ENCODE results near the gene HIF1A.

Gene HIF1A

DNA sequence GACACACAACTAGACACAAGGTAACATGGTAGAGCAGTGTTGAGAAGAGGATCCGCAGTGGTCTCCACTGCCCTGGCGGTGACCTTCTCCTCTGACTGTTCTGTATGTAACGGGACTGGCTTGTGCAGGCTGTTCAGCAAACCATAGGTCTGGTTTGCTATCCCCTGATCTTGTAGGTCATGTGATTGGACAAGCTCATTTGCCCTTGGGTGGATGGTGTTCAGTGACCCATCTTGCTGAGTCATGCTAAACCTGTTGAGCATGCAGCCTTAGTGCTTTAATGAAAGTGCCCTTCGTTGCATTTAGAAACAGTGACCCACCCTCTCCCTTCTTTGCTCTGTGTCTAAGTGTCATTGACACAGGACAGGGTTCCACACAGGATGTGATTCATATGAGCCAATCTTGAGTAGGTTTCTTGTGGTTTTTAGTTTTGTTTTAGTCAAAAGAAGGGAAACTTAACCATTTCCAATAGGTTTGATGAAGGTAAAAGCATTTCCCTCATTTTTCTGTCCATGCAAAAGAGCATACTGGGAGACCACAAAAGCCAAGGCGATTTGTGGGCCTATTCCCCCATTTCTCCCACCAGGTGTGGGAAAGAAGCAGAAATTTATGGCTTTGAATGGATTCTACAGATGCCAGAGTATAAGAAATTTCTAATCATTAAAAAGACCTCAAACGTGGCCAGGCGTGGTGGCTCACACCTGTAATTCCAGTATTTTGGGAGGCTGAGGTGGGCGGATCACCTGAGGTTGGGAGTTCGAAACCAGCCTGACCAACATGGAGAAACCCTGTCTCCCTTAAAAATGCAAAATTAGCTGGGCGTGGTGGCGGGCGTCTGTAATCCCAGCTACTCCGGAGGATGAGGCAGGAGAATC, 32.6 kb upstream of the HIF1A start:
- Mint-ChIP-seq H3K9me3 (no peaks in the 10 kb centered on the region), H3K27me3 (no peaks in the 10 kb centered on the region), H3K4me3 (peak overlapping the region; percentile 70), H3K4me1 (ENCODE audit: low read depth) (peaks cover 72% of the 10 kb centered on the region), H3K36me3 (ENCODE audit: low read depth) (no peaks in the 10 kb centered on the region), H3K27ac (peak overlapping the region; percentile 97)

- H3K9me3 Mint-ChIP-seq = no peaks in the 10 kb centered on the region
- H3K27ac Mint-ChIP-seq = peak overlapping the region; percentile 97
- H3K4me1 Mint-ChIP-seq (ENCODE audit: low read depth) = peaks cover 72% of the 10 kb centered on the region
- no peaks in the 10 kb centered on the region for H3K27me3 Mint-ChIP-seq
- H3K4me3 Mint-ChIP-seq = peak overlapping the region; percentile 70
- no peaks in the 10 kb centered on the region for H3K36me3 Mint-ChIP-seq (ENCODE audit: low read depth)
Measured at GRCh38 chr14:61663312-61663979, 31.9 kb upstream of the HIF1A start.

DNA sequence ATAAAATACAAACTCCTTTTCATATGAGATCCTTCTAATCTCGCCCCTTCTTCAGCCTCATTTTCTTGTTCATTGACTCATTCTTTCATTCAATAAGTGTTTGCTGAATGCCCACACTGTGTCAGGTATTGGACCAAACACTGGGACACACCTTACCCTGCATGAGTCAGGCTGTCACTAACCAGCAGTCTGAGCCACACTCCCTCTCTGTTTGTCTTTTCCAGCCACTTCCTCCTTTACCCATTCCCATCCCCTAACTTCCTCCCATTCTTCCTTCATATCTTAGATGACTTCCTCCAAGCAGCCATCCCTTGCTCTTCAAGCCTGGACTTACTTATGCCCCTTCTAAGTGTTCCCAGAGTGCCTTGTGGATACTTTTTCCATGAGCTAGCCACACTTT, 27.0 kb upstream of the HIF1A start:
- Mint-ChIP-seq H3K36me3 (ENCODE audit: low read depth) (no peaks in the 10 kb centered on the region), H3K27ac (no peak overlapping the region), H3K4me1 (ENCODE audit: low read depth) (peaks cover 32% of the 10 kb centered on the region), H3K9me3 (no peaks in the 10 kb centered on the region), H3K27me3 (no peaks in the 10 kb centered on the region), H3K4me3 (no peak overlapping the region)

- no peaks in the 10 kb centered on the region for H3K27me3 Mint-ChIP-seq
- no peaks in the 10 kb centered on the region for H3K9me3 Mint-ChIP-seq
Measured at GRCh38 chr14:61670576-61670975, 24.7 kb upstream of the HIF1A start.

GRCh38 chr14:61671082-61671481, 24.2 kb upstream of the HIF1A start:
- no peaks in the 10 kb centered on the region for H3K27me3 Mint-ChIP-seq
- H3K9me3 Mint-ChIP-seq = no peaks in the 10 kb centered on the region
- no peak overlapping the region for H3K4me3 Mint-ChIP-seq
- peaks cover 10% of the 10 kb centered on the region for H3K4me1 Mint-ChIP-seq (ENCODE audit: low read depth)
- H3K36me3 Mint-ChIP-seq (ENCODE audit: low read depth) = no peaks in the 10 kb centered on the region
- H3K27ac Mint-ChIP-seq = no peak overlapping the region

More at GRCh38 chr14:61670576-61670975, 24.7 kb upstream of the HIF1A start:
- Mint-ChIP-seq H3K27ac (no peak overlapping the region), H3K4me3 (no peak overlapping the region), H3K4me1 (ENCODE audit: low read depth) (peaks cover 14% of the 10 kb centered on the region), H3K36me3 (ENCODE audit: low read depth) (no peaks in the 10 kb centered on the region)

DNA sequence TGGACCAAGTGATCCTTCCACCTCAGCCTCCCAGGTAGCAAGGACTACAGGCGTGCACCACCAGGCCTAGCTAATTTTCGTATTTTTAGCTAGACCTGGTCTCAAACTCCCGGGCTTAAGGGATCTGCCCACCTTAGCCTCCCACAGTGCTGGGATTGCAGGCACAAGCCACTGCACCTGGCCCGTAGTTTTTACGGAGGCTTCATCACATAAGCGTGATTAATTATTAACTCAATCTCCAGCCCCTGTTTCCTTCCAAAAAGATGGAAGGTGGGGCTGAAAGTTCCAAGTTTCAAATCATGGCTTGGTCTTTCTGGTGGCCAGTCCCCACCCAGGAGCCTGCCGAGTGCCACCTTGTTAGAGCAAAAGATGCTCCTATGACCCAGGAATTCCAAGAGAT, 22.5 kb upstream of the HIF1A start:
- Mint-ChIP-seq H3K9me3 (no peaks in the 10 kb centered on the region), H3K4me1 (ENCODE audit: low read depth) (peaks cover 10% of the 10 kb centered on the region), H3K36me3 (ENCODE audit: low read depth) (no peaks in the 10 kb centered on the region), H3K4me3 (no peak overlapping the region), H3K27me3 (no peaks in the 10 kb centered on the region), H3K27ac (no peak overlapping the region)

DNA sequence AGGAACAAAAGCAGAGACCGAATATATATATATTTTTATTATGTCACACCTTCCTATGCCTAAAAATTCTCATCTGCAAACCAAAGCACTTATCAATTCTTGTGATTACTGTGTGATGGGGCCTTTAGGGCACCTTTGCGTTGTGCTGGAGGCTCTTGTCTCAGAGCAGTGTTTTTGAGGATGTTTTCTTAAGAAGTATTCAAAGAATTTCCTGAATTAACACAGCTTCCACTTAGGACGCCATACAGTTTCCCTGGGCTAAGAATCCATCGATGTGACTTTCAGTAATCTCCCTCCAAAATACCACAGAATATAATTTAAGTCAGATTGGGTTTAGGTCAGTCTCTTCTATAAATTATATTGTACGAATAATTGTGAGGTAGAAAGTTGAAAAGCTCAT, 22.0 kb upstream of the HIF1A start:
- H3K9me3 Mint-ChIP-seq = no peaks in the 10 kb centered on the region
- no peaks in the 10 kb centered on the region for H3K36me3 Mint-ChIP-seq (ENCODE audit: low read depth)
- H3K27ac Mint-ChIP-seq = no peak overlapping the region

DNA sequence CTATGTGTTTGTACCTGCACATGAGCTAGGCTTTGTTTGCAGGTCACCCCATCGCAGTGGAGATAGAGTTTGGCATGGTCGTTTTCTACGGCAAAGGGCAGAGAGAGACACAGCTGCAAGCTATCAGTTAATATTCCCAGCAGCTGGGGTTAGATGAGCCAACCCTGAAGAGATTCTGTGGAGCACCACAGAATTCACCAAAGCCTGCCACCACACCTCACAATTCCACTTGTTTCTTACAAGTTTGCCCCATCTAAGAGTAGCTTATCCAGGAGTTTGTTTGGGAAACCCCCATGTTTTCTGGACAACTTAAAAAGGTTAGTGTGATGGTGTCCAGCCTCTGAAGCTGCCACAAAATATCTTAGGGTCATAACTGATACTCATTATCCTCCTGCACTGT, 20.0 kb upstream of the HIF1A start:
- H3K9me3 Mint-ChIP-seq = no peaks in the 10 kb centered on the region
- H3K4me1 Mint-ChIP-seq (ENCODE audit: low read depth) = peaks cover 10% of the 10 kb centered on the region
- H3K4me3 Mint-ChIP-seq = no peak overlapping the region
- H3K36me3 Mint-ChIP-seq (ENCODE audit: low read depth) = no peaks in the 10 kb centered on the region
- no peaks in the 10 kb centered on the region for H3K27me3 Mint-ChIP-seq
- no peak overlapping the region for H3K27ac Mint-ChIP-seq

More for the DNA sequence above, 22.0 kb upstream of the HIF1A start:
- H3K4me3 Mint-ChIP-seq = no peak overlapping the region
- peaks cover 10% of the 10 kb centered on the region for H3K4me1 Mint-ChIP-seq (ENCODE audit: low read depth)
- H3K27me3 Mint-ChIP-seq = no peaks in the 10 kb centered on the region

- Mint-ChIP-seq H3K9me3 (no peaks in the 10 kb centered on the region), H3K36me3 (ENCODE audit: low read depth) (no peaks in the 10 kb centered on the region), H3K4me1 (ENCODE audit: low read depth) (peaks cover 11% of the 10 kb centered on the region), H3K4me3 (no peak overlapping the region), H3K27ac (no peak overlapping the region), H3K27me3 (no peaks in the 10 kb centered on the region)
Measured at GRCh38 chr14:61677479-61677878, 17.8 kb upstream of the HIF1A start.

GRCh38 chr14:61678975-61679374, 16.3 kb upstream of the HIF1A start:
- H3K27me3 Mint-ChIP-seq = no peaks in the 10 kb centered on the region
- peaks cover 3% of the 10 kb centered on the region for H3K4me1 Mint-ChIP-seq (ENCODE audit: low read depth)
- no peaks in the 10 kb centered on the region for H3K36me3 Mint-ChIP-seq (ENCODE audit: low read depth)
- H3K4me3 Mint-ChIP-seq = no peak overlapping the region
- no peak overlapping the region for H3K27ac Mint-ChIP-seq
- no peaks in the 10 kb centered on the region for H3K9me3 Mint-ChIP-seq

GRCh38 chr14:61681413-61681812, 13.9 kb upstream of the HIF1A start:
- Mint-ChIP-seq H3K4me1 (ENCODE audit: low read depth) (peaks cover 3% of the 10 kb centered on the region), H3K27me3 (no peaks in the 10 kb centered on the region), H3K36me3 (ENCODE audit: low read depth) (no peaks in the 10 kb centered on the region), H3K4me3 (no peak overlapping the region), H3K27ac (no peak overlapping the region), H3K9me3 (no peaks in the 10 kb centered on the region)

DNA sequence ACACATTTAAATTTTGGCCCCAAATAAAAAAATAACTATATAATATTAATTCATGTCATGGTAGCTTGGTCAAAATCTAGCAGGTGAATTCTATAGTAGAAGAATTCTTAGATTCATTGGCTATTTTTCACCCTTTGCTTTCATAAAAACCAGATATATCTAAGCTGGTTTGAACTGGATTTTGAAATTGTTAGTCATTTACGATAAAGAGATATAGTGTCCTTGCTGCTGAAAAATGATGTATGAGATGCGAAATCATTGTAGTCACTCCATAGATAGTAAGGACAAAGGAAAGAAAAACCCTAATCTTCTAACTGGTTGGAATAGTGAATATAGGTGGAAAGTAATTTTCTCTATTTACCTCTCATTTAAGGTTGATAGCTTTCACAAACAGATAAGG, 12.2 kb upstream of the HIF1A start:
- no peak overlapping the region for H3K4me3 Mint-ChIP-seq
- H3K27me3 Mint-ChIP-seq = no peaks in the 10 kb centered on the region
- H3K4me1 Mint-ChIP-seq (ENCODE audit: low read depth) = peaks cover 3% of the 10 kb centered on the region
- no peaks in the 10 kb centered on the region for H3K9me3 Mint-ChIP-seq
- H3K36me3 Mint-ChIP-seq (ENCODE audit: low read depth) = no peaks in the 10 kb centered on the region
- no peak overlapping the region for H3K27ac Mint-ChIP-seq

- Mint-ChIP-seq H3K27me3 (no peaks in the 10 kb centered on the region), H3K27ac (peak overlapping the region; percentile 54), H3K9me3 (no peaks in the 10 kb centered on the region), H3K36me3 (ENCODE audit: low read depth) (no peaks in the 10 kb centered on the region), H3K4me1 (ENCODE audit: low read depth) (peaks cover 36% of the 10 kb centered on the region), H3K4me3 (no peak overlapping the region)
Measured at GRCh38 chr14:61690039-61690438, 5.3 kb upstream of the HIF1A start.

GRCh38 chr14:61690982-61691381, 4.3 kb upstream of the HIF1A start:
- Mint-ChIP-seq H3K4me3 (peak overlapping the region; percentile 64), H3K9me3 (no peaks in the 10 kb centered on the region), H3K36me3 (ENCODE audit: low read depth) (no peaks in the 10 kb centered on the region), H3K4me1 (ENCODE audit: low read depth) (peaks cover 38% of the 10 kb centered on the region), H3K27me3 (no peaks in the 10 kb centered on the region), H3K27ac (peak overlapping the region; percentile 84)

- Mint-ChIP-seq H3K36me3 (ENCODE audit: low read depth) (peaks cover 5% of the 10 kb centered on the region), H3K27me3 (no peaks in the 10 kb centered on the region), H3K27ac (peak overlapping the region; percentile 84), H3K4me1 (ENCODE audit: low read depth) (peaks cover 38% of the 10 kb centered on the region), H3K9me3 (no peaks in the 10 kb centered on the region), H3K4me3 (peak overlapping the region; percentile 64)
Measured at GRCh38 chr14:61691495-61691894, 3.8 kb upstream of the HIF1A start.

Data from stimulated activated naive CD8-positive, alpha-beta T cell treated with anti-CD3 and anti-CD28 coated beads, Interleukin-15, Interleukin-2, amounts not matched to agents 100 ng/mL and 50 ng/mL, for 24 hours (primary cell).